ENCODE measurements around the gene CCL17. TPM values are rescaled to one million over a fixed set of nuclear protein-coding genes. Genes with fewer than 3 reads are reported as not detected.
"Not testable (repeated sequence)": the region's sequence is repeated elsewhere in the genome, so short reads cannot be mapped to it uniquely, and the experiment has no call there.

Gene CCL17
- total and polyA plus RNA-seq, 8 donors: 0.43 to 6.4 (median 1.1) TPM; not detected in 5

DNA sequence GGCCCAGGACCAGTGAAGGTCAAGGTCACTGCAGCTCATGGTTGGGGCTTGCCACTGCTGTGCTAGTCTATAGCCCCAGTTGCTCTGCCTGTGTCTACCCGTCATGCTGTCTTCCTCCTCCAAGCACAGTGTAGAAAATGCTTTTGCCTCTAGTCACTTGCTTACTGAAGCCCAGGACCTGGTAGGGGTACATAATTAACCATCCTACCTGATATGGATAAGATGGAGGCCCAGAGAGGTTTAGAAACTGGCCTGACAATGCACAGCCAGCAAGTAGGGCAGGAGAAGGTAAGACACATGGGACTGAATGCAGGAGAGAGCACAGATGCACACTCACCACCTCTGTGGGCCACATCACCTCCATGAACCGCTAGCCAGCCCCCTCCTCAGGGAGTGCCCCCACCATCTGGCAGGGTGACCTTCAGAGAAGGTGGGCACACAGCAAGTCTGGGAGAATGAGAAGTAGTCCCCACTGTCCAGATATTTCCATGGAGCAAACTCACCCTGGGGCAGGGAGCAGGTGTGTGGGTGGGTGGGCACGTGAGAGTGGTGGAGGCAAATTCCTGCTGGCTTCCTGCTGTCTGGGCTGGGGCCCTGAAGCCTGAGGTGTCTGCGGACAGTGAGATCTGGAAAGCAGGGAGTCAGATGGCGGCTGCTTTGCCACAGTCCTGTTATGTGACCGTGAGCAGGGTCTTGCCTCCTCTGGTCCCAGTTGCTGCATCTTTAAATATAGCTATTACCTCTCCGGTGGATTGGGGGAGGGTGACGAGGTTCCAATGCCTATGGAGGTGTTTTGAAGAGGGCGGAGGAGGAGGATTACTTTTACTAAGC, 31.2 kb upstream of the CCL17 start:
- intact Hi-C loops (cut with DNase I): no loop called here
- no peaks in the 10 kb centered on the region for H3K27me3 ChIP-seq
- peaks cover 4 to 7% of the 10 kb centered on the region in 2 donors for H3K4me1 ChIP-seq
- H3K36me3 ChIP-seq: no peaks in the 10 kb centered on the region
- H3K4me3 ChIP-seq: peak overlapping the region; percentile 25 to 41
- no peaks in the 10 kb centered on the region for H3K9me3 ChIP-seq
- TF ChIP-seq, protein P1, sequence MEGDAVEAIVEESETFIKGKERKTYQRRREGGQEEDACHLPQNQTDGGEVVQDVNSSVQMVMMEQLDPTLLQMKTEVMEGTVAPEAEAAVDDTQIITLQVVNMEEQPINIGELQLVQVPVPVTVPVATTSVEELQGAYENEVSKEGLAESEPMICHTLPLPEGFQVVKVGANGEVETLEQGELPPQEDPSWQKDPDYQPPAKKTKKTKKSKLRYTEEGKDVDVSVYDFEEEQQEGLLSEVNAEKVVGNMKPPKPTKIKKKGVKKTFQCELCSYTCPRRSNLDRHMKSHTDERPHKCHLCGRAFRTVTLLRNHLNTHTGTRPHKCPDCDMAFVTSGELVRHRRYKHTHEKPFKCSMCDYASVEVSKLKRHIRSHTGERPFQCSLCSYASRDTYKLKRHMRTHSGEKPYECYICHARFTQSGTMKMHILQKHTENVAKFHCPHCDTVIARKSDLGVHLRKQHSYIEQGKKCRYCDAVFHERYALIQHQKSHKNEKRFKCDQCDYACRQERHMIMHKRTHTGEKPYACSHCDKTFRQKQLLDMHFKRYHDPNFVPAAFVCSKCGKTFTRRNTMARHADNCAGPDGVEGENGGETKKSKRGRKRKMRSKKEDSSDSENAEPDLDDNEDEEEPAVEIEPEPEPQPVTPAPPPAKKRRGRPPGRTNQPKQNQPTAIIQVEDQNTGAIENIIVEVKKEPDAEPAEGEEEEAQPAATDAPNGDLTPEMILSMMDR (IDR thresholded peaks at IDR 0.05): no peak
- DNase-seq (no peak), ATAC-seq (peak; percentile 14)
- H3K27ac ChIP-seq: peak overlapping the region; percentile 73 to 77

DNA sequence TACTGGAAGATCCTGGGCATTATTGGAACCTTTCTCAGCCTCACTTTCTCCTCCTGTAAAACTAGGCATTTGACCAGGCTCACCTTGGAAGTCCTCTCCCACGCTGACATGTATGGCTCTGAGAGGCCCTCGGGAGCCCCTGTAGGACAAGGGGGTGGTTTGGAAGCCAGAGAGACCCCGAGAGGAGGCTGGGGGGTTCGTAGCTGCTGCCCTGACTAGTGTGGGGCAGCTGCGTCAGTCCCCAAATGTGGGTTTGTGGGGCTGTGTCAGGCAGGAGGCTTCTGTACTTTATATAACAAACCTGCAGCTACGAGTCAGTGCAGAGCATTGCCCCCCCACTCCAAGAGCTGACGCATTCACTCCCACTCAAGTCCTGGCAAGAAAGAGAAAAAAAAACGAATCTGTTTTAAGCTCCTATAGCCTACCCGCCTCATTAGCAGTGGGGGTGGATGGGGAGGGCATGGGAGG, 30.5 kb upstream of the CCL17 start:
- H3K4me1 ChIP-seq: peaks cover 6 to 7% of the 10 kb centered on the region in 2 donors
- no peaks in the 10 kb centered on the region for H3K36me3 ChIP-seq
- ATAC-seq (peak; percentile 5), DNase-seq (peak in 1 of 4 donors; percentile 30)
- intact Hi-C loops (cut with DNase I): no loop called here
- H3K27me3 ChIP-seq: no peaks in the 10 kb centered on the region
- no peaks in the 10 kb centered on the region for H3K9me3 ChIP-seq
- TF ChIP-seq, protein P1 (IDR thresholded peaks at IDR 0.05): no peak
- H3K27ac ChIP-seq: peak overlapping the region; percentile 73 to 77
- peak overlapping the region; percentile 25 to 41 for H3K4me3 ChIP-seq

DNA sequence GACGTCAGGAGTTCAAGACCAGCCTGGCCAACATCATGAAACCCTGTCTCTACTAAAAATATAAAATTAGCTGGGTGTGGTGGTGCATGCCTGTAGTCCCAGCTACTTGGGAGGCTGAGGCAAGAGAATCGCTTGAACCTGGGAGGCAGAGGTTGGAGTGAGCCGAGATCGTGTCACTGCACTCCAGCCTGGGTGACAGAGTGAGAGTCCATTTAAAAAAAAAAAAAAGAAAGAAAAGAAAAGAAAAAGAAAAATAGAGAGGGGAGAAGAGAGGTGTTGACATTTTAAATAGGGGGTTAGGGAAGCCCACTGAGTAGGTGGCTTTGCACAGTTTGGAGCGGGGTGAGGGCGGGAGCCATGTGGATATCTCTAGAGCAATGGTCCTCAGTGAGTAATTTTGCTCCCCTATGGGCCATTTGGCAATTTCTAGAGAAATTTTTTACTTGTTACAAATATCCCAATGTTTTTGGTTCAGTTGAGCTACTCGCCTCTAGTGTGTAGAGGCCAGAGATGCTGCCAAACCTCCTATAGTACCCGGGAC, 29.6 kb upstream of the CCL17 start:
- Histone ChIP-seq H3K4me1 (peaks cover 7 to 15% of the 10 kb centered on the region in 2 donors), H3K4me3 (peak overlapping the region in 1 of 2 donors; percentile 41)
- H3K27me3 ChIP-seq; intact Hi-C loops (cut with DNase I); H3K9me3 ChIP-seq; H3K36me3 ChIP-seq; ATAC-seq; DNase-seq; H3K27ac ChIP-seq: not testable (repeated sequence)

DNA sequence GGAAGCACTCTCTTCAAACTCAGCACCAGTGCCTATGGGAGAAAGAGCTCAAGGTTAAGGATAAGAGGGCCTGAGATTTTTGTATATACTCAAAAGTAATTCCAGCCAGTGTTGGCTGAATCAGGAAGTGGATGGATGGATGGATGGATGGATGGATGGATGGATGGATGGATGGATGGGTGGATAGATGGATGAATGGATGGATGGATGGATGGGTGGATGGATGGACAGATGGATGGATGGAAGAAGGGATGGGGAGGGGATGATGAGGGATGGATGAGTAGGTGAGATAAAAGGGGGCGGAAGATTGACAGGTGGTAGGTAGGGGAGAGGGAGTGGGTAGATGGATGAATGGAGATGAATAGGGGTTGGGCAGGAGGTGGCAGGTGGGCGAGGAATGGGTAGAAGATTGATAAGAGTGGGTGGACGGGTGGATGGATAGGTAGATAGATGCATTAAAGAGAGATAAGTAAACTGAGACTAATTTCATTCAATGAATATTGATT, 28.2 kb upstream of the CCL17 start:
- Histone ChIP-seq H3K9me3 (no peaks in the 10 kb centered on the region), H3K36me3 (no peaks in the 10 kb centered on the region), H3K4me3 (no peak overlapping the region), H3K27me3 (no peaks in the 10 kb centered on the region), H3K27ac (no peak overlapping the region), H3K4me1 (peaks cover 7 to 26% of the 10 kb centered on the region in 2 donors)
- ATAC-seq: no peak
- intact Hi-C loops (cut with DNase I): no loop called here
- no peak for DNase-seq
- TF ChIP-seq, protein P1 (IDR thresholded peaks at IDR 0.05): no peak

DNA sequence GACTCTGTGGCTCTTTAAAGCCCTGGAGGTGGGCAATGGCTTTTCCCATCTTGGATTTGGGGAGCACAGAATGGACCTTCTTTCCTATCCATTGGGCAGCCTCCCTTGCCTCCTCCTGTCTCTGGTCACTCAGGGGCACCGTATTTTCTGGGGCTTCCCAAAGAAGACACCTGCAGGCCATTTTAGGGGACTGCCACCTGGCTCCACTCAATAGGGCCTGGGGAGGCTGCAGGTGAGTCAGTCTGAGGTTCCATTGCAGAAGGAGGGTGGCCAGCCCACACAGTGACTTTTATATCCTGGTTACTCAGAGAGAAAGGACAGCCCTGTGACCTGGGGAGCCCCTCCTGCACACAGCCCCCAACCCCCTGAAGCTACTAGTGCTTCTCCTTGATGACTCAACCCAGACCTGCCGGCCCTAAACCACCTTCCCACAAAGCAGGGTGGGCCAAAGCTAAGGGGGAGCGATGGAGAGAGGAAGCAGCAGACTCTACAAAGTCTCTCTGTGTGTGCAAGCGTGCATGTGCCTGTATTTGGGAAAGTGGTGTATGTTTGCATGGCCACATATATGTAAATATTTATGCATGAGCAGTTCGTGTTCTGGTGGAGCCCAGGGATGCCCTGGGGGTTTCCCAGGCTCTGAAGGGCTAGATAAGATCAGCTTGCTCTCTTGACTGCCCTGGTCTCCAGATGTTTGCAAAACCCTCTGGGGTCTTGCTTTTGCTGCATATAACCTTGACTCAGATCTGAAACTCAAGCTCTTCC, 27.3 kb upstream of the CCL17 start:
- no peak for ATAC-seq
- H3K27me3 ChIP-seq: no peaks in the 10 kb centered on the region
- TF ChIP-seq, protein P1 (IDR thresholded peaks at IDR 0.05): no peak
- no peak for DNase-seq
- intact Hi-C loops (cut with DNase I): no loop called here
- no peak overlapping the region for H3K4me3 ChIP-seq
- H3K9me3 ChIP-seq: no peaks in the 10 kb centered on the region
- H3K36me3 ChIP-seq: peaks cover 0 to 5% of the 10 kb centered on the region in 2 donors
- H3K4me1 ChIP-seq: peaks cover 7 to 22% of the 10 kb centered on the region in 2 donors
- no peak overlapping the region for H3K27ac ChIP-seq

Measured in left lung (tissue), 10 donors.